ENCODE results near the gene GGCX. TPM values are rescaled to one million over a fixed set of nuclear protein-coding genes. Genes with fewer than 3 reads are reported as not detected.

Gene GGCX
- total RNA-seq, 1 donor from 2014 or later, result 27.9 TPM

DNA sequence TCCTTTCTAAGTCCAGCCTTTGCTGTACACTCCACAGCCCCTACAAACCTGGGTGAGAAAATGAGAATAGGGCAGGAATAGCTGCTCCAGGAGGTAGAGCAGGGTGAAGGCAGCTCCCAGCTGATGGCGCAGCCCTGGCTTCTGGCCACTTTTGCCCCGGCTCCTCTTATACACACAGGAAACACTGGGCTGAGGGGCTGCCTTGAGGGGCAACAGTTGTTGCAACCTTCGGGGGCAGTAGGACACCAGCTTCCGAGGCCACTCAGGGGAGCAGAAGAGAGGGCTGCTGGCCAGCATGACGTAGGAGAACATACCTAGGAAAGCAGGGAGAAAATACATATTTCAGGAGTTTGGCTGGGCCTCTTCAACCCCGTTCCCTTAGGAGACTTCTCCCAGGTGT is 8.1 kb downstream of the GGCX start:
- H3K27me3 ChIP-seq (ENCODE audit: control insufficient read depth, insufficient read depth, low read length), result no peaks in the 10 kb centered on the region
- FAIRE-seq (no peak), DNase-seq (ENCODE audit: low read depth) (no peak)
- TF ChIP-seq CTCF (IDR thresholded peaks at IDR 0.05; ENCODE audit: insufficient read depth, low read length, severe bottlenecking), result no peak
- H3K36me3 ChIP-seq (ENCODE audit: control insufficient read depth, insufficient read depth, low read length), result peaks cover 8% of the 10 kb centered on the region
- H3K4me3 ChIP-seq (ENCODE audit: low read depth, low read length), result no peak overlapping the region

DNA sequence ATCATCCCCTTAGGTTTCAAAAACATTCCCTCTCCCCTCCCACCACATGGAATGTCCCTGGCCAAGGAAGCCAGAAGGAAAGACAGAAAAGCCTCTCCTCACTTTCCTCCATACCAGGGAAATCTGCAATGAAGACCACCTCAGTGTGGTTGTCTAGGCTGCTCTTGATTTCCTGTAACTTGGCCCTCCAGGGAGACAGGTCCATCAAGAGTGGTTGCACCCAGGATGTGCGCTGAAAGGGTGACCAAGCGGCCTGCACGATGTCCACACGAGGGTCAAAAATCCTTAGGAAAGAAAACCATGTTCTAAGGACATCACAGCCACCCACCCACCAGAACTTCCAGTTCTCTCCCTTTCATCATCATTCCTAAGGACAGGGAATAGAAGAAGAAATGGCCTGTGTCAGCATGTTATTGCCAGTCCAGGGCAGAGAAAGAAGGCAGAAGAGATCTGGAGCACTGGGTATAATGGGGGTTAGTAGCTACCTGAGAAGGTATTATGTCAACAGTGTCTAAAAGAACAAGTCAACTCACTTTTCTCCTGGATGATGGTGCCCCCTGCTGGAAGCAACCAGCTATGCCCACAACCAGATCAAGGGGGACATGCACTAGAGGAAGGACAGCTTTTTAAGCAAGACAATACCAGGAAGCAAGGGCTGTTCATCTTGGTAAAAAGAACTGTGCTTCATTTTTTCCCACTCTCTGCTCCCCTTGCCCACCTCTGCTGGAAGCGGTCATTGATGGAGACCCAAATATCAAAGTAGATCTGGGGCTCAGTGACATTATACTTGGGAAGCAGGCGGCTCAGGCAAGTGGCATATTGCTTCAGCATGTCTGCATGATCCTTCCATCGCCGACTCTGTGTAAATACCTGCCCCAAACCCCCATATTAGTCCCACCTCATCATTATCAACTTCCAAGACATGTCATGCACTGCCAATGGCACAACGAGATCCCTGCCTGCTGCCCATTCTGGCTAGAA is 9.3 kb downstream of the GGCX start:
- Histone ChIP-seq H3K27me3 (ENCODE audit: control insufficient read depth, insufficient read depth, low read length) (no peaks in the 10 kb centered on the region), H3K4me3 (ENCODE audit: low read depth, low read length) (no peak overlapping the region), H3K36me3 (ENCODE audit: control insufficient read depth, insufficient read depth, low read length) (peaks cover 8% of the 10 kb centered on the region)
- peak; percentile 85 for TF ChIP-seq CTCF (IDR thresholded peaks at IDR 0.05; ENCODE audit: insufficient read depth, low read length, severe bottlenecking)
- FAIRE-seq (no peak), DNase-seq (ENCODE audit: low read depth) (peak; percentile 82)

DNA sequence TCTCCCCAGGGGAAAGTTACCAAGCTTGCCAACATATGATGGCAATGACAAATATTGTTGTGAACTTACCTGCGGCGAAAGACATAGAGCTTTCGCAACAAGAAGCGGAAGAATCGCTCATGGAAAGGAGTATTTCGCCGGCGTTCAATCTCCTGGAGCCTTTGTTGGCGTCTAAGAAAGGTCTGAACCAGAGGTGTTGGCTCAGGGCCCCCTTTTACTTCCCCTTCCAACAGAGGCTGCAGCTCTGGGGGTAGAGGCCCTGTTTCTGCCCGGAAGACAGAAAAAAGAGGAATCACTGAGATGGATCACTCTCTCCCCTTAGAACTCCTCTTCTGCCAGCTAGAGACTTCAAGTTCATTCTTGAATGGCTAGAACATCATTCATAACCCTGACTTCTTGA is 10.8 kb downstream of the GGCX start:
- peaks cover 8% of the 10 kb centered on the region for H3K36me3 ChIP-seq (ENCODE audit: control insufficient read depth, insufficient read depth, low read length)
- no peak for FAIRE-seq
- no peak overlapping the region for H3K4me3 ChIP-seq (ENCODE audit: low read depth, low read length)
- DNase-seq (ENCODE audit: low read depth), result peak; percentile 23
- no peaks in the 10 kb centered on the region for H3K27me3 ChIP-seq (ENCODE audit: control insufficient read depth, insufficient read depth, low read length)
- TF ChIP-seq CTCF (IDR thresholded peaks at IDR 0.05; ENCODE audit: insufficient read depth, low read length, severe bottlenecking), result no peak

DNA sequence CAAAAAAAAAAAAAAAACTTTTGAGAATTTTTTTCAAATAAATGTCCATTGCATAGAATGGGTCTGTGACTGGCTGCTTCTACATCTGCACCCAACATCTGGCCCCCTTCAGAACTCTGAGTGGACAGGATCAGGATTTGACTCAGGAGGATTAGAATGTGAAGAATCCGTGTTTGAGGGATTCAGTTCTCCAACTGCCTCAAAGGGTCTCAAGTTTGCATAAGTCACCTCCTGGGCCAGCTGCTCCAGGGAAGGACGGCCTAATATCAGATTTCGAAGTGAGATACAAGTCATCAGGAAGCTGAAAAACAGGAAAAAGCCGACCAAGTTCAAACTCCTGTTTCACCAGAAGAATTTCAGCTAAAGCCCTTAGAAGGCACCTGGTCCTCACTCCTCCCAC is 11.5 kb downstream of the GGCX start:
- FAIRE-seq, result no peak
- Histone ChIP-seq H3K27me3 (ENCODE audit: control insufficient read depth, insufficient read depth, low read length) (no peaks in the 10 kb centered on the region), H3K4me3 (ENCODE audit: low read depth, low read length) (no peak overlapping the region), H3K36me3 (ENCODE audit: control insufficient read depth, insufficient read depth, low read length) (peaks cover 7% of the 10 kb centered on the region)
- TF ChIP-seq CTCF (IDR thresholded peaks at IDR 0.05; ENCODE audit: insufficient read depth, low read length, severe bottlenecking), result no peak
- peak; percentile 70 for DNase-seq (ENCODE audit: low read depth)

DNA sequence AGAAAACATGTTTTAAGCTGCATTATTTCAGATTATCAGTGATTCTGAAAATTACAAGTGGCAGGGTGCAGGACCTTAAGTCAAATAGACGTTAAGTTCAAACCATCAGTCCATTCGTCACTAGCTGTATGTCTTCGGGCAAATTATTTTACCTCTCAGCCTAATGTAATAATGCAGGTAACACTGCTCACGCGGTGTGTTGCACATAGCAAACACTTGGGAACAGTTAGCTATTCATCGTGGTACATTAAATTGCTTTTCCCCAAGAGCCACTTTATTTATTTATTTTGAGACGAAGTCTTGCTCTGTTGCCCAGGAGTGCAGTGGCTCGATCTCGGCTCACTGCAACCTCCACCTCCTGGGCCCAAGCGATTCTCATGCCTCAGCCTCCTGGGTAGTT is 12.2 kb downstream of the GGCX start:
- H3K4me3 ChIP-seq (ENCODE audit: low read depth, low read length), result no peak overlapping the region
- H3K27me3 ChIP-seq (ENCODE audit: control insufficient read depth, insufficient read depth, low read length), result no peaks in the 10 kb centered on the region
- FAIRE-seq, result no peak
- TF ChIP-seq CTCF (IDR thresholded peaks at IDR 0.05; ENCODE audit: insufficient read depth, low read length, severe bottlenecking), result no peak
- peaks cover 5% of the 10 kb centered on the region for H3K36me3 ChIP-seq (ENCODE audit: control insufficient read depth, insufficient read depth, low read length)
- no peak for DNase-seq (ENCODE audit: low read depth)

- FAIRE-seq (no peak), DNase-seq (ENCODE audit: low read depth) (no peak)
- Histone ChIP-seq H3K36me3 (ENCODE audit: control insufficient read depth, insufficient read depth, low read length) (peaks cover 7% of the 10 kb centered on the region), H3K4me3 (ENCODE audit: low read depth, low read length) (no peak overlapping the region), H3K27me3 (ENCODE audit: control insufficient read depth, insufficient read depth, low read length) (no peaks in the 10 kb centered on the region)
- TF ChIP-seq CTCF (IDR thresholded peaks at IDR 0.05; ENCODE audit: insufficient read depth, low read length, severe bottlenecking), result no peak
Measured at GRCh38 chr2:85548608-85548900, 12.7 kb downstream of the GGCX start.
